Measurements from ENCODE around the gene TTC7B. TPM values are rescaled to one million over a fixed set of nuclear protein-coding genes. Genes with fewer than 3 reads are reported as not detected.
"Not testable (repeated sequence)": the region's sequence is repeated elsewhere in the genome, so short reads cannot be mapped to it uniquely, and the experiment has no call there.

The TTC7B gene
- 47.3 TPM for polyA plus RNA-seq (2012; ENCODE audit: insufficient read depth, insufficient read length, low read depth)

GRCh38 chr14:90815822-90816662 lies at the start of gene TTC7B:
TSS of gene TTC7B (minus strand) at chr14:90816430. CDS start at chr14:90816295, 135 bp downstream.
- H3K4me3 ChIP-seq (ENCODE audit: low read depth, low read length): peak within 1 kb of the TSS; percentile 65

GRCh38 chr14:90864741-90865140 lies 48.5 kb upstream of the TTC7B start:
- no peaks in the 10 kb centered on the region for H3K4me1 ChIP-seq
- no peaks in the 10 kb centered on the region for H3K9me3 ChIP-seq
- H3K36me3 ChIP-seq: no peaks in the 10 kb centered on the region
- H3K4me3 ChIP-seq (ENCODE audit: low read depth, low read length): no peak overlapping the region
- TF ChIP-seq CTCF (IDR thresholded peaks at IDR 0.05; ENCODE audit: low read depth, low read length): no peak
- no peaks in the 10 kb centered on the region for H3K27me3 ChIP-seq
- no peak for DNase-seq

More at GRCh38 chr14:90815822-90816662, at the start of gene TTC7B:
- Histone ChIP-seq H3K27me3 (no peaks in the 10 kb centered on the region), H3K36me3 (no peaks in the 10 kb centered on the region), H3K9me3 (no peaks in the 10 kb centered on the region), H3K4me1 (no peaks in the 10 kb centered on the region; the same call in 1 of the 2 replicates)
- TF ChIP-seq CTCF (IDR thresholded peaks at IDR 0.05; ENCODE audit: low read depth, low read length): peak; percentile 8; the same call in 1 of the 2 replicates
- DNase-seq: peak; percentile 73

- no peak for TF ChIP-seq CTCF (IDR thresholded peaks at IDR 0.05; ENCODE audit: low read depth, low read length)
- Histone ChIP-seq H3K4me1 (no peaks in the 10 kb centered on the region), H3K36me3 (no peaks in the 10 kb centered on the region), H3K9me3 (no peaks in the 10 kb centered on the region), H3K4me3 (ENCODE audit: low read depth, low read length) (no peak overlapping the region), H3K27me3 (no peaks in the 10 kb centered on the region)
- DNase-seq: no peak
These were observed 42.3 kb upstream of the TTC7B start for GRCh38 chr14:90858511-90858910.

- no peak for DNase-seq
- Histone ChIP-seq H3K4me1 (no peaks in the 10 kb centered on the region), H3K36me3 (no peaks in the 10 kb centered on the region), H3K4me3 (ENCODE audit: low read depth, low read length) (no peak overlapping the region), H3K9me3 (no peaks in the 10 kb centered on the region), H3K27me3 (no peaks in the 10 kb centered on the region)
- TF ChIP-seq CTCF (IDR thresholded peaks at IDR 0.05; ENCODE audit: low read depth, low read length): no peak
These were observed 41.6 kb upstream of the TTC7B start for GRCh38 chr14:90857866-90858265.

- DNase-seq; H3K9me3 ChIP-seq; H3K27me3 ChIP-seq; H3K4me3 ChIP-seq (ENCODE audit: low read depth, low read length); H3K36me3 ChIP-seq; H3K4me1 ChIP-seq: not testable (repeated sequence)
These were observed 39.9 kb upstream of the TTC7B start for GRCh38 chr14:90856115-90856514.

GRCh38 chr14:90853116-90853515 lies 36.9 kb upstream of the TTC7B start:
- no peaks in the 10 kb centered on the region for H3K4me1 ChIP-seq
- no peaks in the 10 kb centered on the region for H3K27me3 ChIP-seq
- no peaks in the 10 kb centered on the region for H3K36me3 ChIP-seq
- DNase-seq: no peak
- no peak overlapping the region for H3K4me3 ChIP-seq (ENCODE audit: low read depth, low read length)
- H3K9me3 ChIP-seq: no peaks in the 10 kb centered on the region
- TF ChIP-seq CTCF (IDR thresholded peaks at IDR 0.05; ENCODE audit: low read depth, low read length): no peak

Measured in BE2C (cell line).